Sigmoid colon (tissue), 3 donors: ENCODE results near the gene LCE1F.

Source experiments
- CTCF ChIP-seq, 4 experiments: fragments of 450-650 bp in 3 of 4; fragments of 200-600 bp in 1 of 4; IDR thresholded peaks; one replicate each; pipeline ENCODE4 v1.5.1; 2016 to 2019; ENCODE audit warnings: antibody characterized with exemption in 4 of 4, mild to moderate bottlenecking in 3 of 4, moderate library complexity in 2 of 4
- POLR2A ChIP-seq, 2 donors: fragments of 450-650 bp; IDR thresholded peaks; one replicate each; pipeline ENCODE4 v1.6.1; 2016; ENCODE audit warnings: antibody characterized with exemption in 2 of 2, mild to moderate bottlenecking in 2 of 2, moderate library complexity in 2 of 2

- no peak for TF ChIP-seq CTCF (IDR thresholded peaks at IDR 0.05)
- TF ChIP-seq POLR2A (IDR thresholded peaks at IDR 0.05), result no peak
These were observed 14.3 kb upstream of the LCE1F start for GRCh38 chr1:152760551-152761190.
